Mucosa of stomach (tissue), 1 donor: ENCODE measurements around the gene RRBP1.

Experiments
- H3K27me3 ChIP-seq: one replicate; pipeline ENCODE4 v1.7.0; 2013; ENCODE audit warnings: mild to moderate bottlenecking, low read length; ENCODE audit not compliant: control insufficient read depth, insufficient read depth
- H3K36me3 ChIP-seq: one replicate; pipeline ENCODE4 v1.7.0; 2013; ENCODE audit warnings: low read length; ENCODE audit not compliant: control insufficient read depth, insufficient read depth
- H3K4me1 ChIP-seq: one replicate; pipeline ENCODE4 v1.7.0; 2013; ENCODE audit warnings: mild to moderate bottlenecking, low read length; ENCODE audit not compliant: control insufficient read depth, insufficient read depth
- H3K4me3 ChIP-seq: one replicate; pipeline ENCODE4 v1.7.0; 2013; ENCODE audit warnings: low read length
- H3K9ac ChIP-seq: one replicate; pipeline ENCODE4 v1.7.0; 2013; ENCODE audit warnings: mild to moderate bottlenecking, low read length, moderate library complexity
- H3K9me3 ChIP-seq: one replicate; pipeline ENCODE4 v1.7.0; 2013; ENCODE audit warnings: mild to moderate bottlenecking, low read length, moderate library complexity; ENCODE audit not compliant: control insufficient read depth
- donor health status: Pancreatic carcinoma.

RRBP1 gene

GRCh38 chr20:17705916-17706315, 23.9 kb upstream of the RRBP1 start:
- H3K9ac ChIP-seq = no peak overlapping the region
- no peaks in the 10 kb centered on the region for H3K27me3 ChIP-seq
- H3K36me3 ChIP-seq = no peaks in the 10 kb centered on the region
- no peak overlapping the region for H3K4me3 ChIP-seq
- no peaks in the 10 kb centered on the region for H3K9me3 ChIP-seq
- peaks cover 27% of the 10 kb centered on the region for H3K4me1 ChIP-seq

GRCh38 chr20:17704589-17705317, 22.7 kb upstream of the RRBP1 start:
- no peaks in the 10 kb centered on the region for H3K9me3 ChIP-seq
- peaks cover 24% of the 10 kb centered on the region for H3K4me1 ChIP-seq
- no peaks in the 10 kb centered on the region for H3K36me3 ChIP-seq
- H3K27me3 ChIP-seq = no peaks in the 10 kb centered on the region
- H3K9ac ChIP-seq = no peak overlapping the region
- H3K4me3 ChIP-seq = no peak overlapping the region

- no peaks in the 10 kb centered on the region for H3K36me3 ChIP-seq
- H3K27me3 ChIP-seq = no peaks in the 10 kb centered on the region
- H3K4me1 ChIP-seq = peaks cover 19% of the 10 kb centered on the region
- no peak overlapping the region for H3K9ac ChIP-seq
- no peaks in the 10 kb centered on the region for H3K9me3 ChIP-seq
- H3K4me3 ChIP-seq = no peak overlapping the region
Observed at GRCh38 chr20:17701826-17702225, 19.8 kb upstream of the RRBP1 start.

GRCh38 chr20:17700637-17701036, 18.6 kb upstream of the RRBP1 start:
- Histone ChIP-seq H3K9ac (no peak overlapping the region), H3K36me3 (no peaks in the 10 kb centered on the region), H3K4me1 (peaks cover 19% of the 10 kb centered on the region)

GRCh38 chr20:17699931-17700351, 17.9 kb upstream of the RRBP1 start, which contains the start of gene BANF2:
BANF2 (plus strand) TSS chr20:17699966; CDS start chr20:17725026, 25,060 bp downstream.
- Histone ChIP-seq H3K4me1 (peaks cover 19% of the 10 kb centered on the region), H3K4me3 (no peak within 1 kb of the TSS), H3K9ac (no peak within 1 kb of the TSS), H3K36me3 (no peaks in the 10 kb centered on the region), H3K27me3 (no peaks in the 10 kb centered on the region), H3K9me3 (no peaks in the 10 kb centered on the region)

More at GRCh38 chr20:17700637-17701036, 18.6 kb upstream of the RRBP1 start:
- Histone ChIP-seq H3K9me3 (no peaks in the 10 kb centered on the region), H3K27me3 (no peaks in the 10 kb centered on the region), H3K4me3 (no peak overlapping the region)

- no peak overlapping the region for H3K9ac ChIP-seq
- no peaks in the 10 kb centered on the region for H3K36me3 ChIP-seq
- peaks cover 20% of the 10 kb centered on the region for H3K4me1 ChIP-seq
- no peak overlapping the region for H3K4me3 ChIP-seq
- no peaks in the 10 kb centered on the region for H3K9me3 ChIP-seq
- peaks cover 3% of the 10 kb centered on the region for H3K27me3 ChIP-seq
Observed at GRCh38 chr20:17698384-17698783, 16.3 kb upstream of the RRBP1 start.

GRCh38 chr20:17697171-17697570, 15.1 kb upstream of the RRBP1 start:
- H3K36me3 ChIP-seq = no peaks in the 10 kb centered on the region

GRCh38 chr20:17696287-17696686, 14.2 kb upstream of the RRBP1 start:
- no peaks in the 10 kb centered on the region for H3K36me3 ChIP-seq
- no peak overlapping the region for H3K4me3 ChIP-seq
- H3K27me3 ChIP-seq = peaks cover 3% of the 10 kb centered on the region
- H3K4me1 ChIP-seq = peaks cover 25% of the 10 kb centered on the region
- no peak overlapping the region for H3K9ac ChIP-seq
- no peaks in the 10 kb centered on the region for H3K9me3 ChIP-seq

More at GRCh38 chr20:17697171-17697570, 15.1 kb upstream of the RRBP1 start:
- Histone ChIP-seq H3K9ac (no peak overlapping the region), H3K4me3 (no peak overlapping the region), H3K4me1 (peaks cover 25% of the 10 kb centered on the region), H3K9me3 (no peaks in the 10 kb centered on the region), H3K27me3 (peaks cover 3% of the 10 kb centered on the region)

GRCh38 chr20:17694767-17695166, 12.7 kb upstream of the RRBP1 start:
- Histone ChIP-seq H3K36me3 (no peaks in the 10 kb centered on the region), H3K27me3 (peaks cover 3% of the 10 kb centered on the region), H3K9ac (no peak overlapping the region), H3K4me3 (no peak overlapping the region), H3K9me3 (no peaks in the 10 kb centered on the region), H3K4me1 (peaks cover 17% of the 10 kb centered on the region)

GRCh38 chr20:17693444-17694001, 11.5 kb upstream of the RRBP1 start:
- Histone ChIP-seq H3K4me1 (peaks cover 10% of the 10 kb centered on the region), H3K36me3 (no peaks in the 10 kb centered on the region), H3K9ac (no peak overlapping the region), H3K27me3 (peaks cover 3% of the 10 kb centered on the region), H3K9me3 (no peaks in the 10 kb centered on the region), H3K4me3 (no peak overlapping the region)

- Histone ChIP-seq H3K27me3 (peaks cover 3% of the 10 kb centered on the region), H3K4me1 (peaks cover 6% of the 10 kb centered on the region), H3K9me3 (peaks cover 5% of the 10 kb centered on the region), H3K36me3 (no peaks in the 10 kb centered on the region), H3K9ac (no peak overlapping the region), H3K4me3 (no peak overlapping the region)
Observed at GRCh38 chr20:17691758-17692157, 9.7 kb upstream of the RRBP1 start.

- H3K9me3 ChIP-seq = peaks cover 9% of the 10 kb centered on the region
- peaks cover 9% of the 10 kb centered on the region for H3K4me1 ChIP-seq
- H3K4me3 ChIP-seq = no peak overlapping the region
- H3K36me3 ChIP-seq = no peaks in the 10 kb centered on the region
- peaks cover 3% of the 10 kb centered on the region for H3K27me3 ChIP-seq
- H3K9ac ChIP-seq = no peak overlapping the region
Observed at GRCh38 chr20:17690144-17690543, 8.1 kb upstream of the RRBP1 start.
